ENCODE measurements around the gene RBPJ. TPM values are rescaled to one million over a fixed set of nuclear protein-coding genes. Genes with fewer than 3 reads are reported as not detected.

Gene RBPJ
- total RNA-seq, 2 experiments from 2014 or later = 64.1 to 72.3 TPM

DNA sequence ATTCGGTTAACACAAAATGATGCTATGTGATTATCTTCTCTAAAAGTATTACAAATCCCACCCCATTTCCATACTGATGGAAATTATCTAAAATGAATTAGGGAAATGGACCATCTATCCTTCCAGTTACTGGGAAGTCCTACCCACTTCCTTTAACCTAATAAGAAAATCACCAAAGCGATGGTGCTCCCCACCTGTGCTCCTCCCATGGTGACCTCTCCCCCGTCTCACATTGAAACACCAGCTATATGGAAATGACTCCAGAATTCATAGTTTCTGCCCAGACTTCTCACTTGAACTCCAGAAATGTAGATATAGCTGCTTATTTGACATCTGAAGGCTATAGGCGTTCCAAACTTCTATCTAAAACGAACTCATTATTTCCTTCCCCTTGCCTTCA lies 121.0 kb downstream of the RBPJ start:
- no peak overlapping the region for H3K27ac ChIP-seq (ENCODE audit: low read depth in 1 of 2, low read length in 2 of 2)
- ChIA-PET POLR2A (no interaction called here), CTCF (no interaction called here)
- no peak overlapping the region for H3K4me3 ChIP-seq (ENCODE audit: low read length)
- H3K27me3 ChIP-seq (ENCODE audit: control insufficient read depth in 1 of 2, insufficient read depth in 2 of 2, low read length in 2 of 2) = no peaks in the 10 kb centered on the region
- no peak for DNase-seq
- Mint-ChIP-seq H3K36me3 (ENCODE audit: low read depth) (peaks cover 15% of the 10 kb centered on the region), H3K9me3 (peaks cover 3% of the 10 kb centered on the region), H3K27ac (no peak overlapping the region), H3K4me1 (ENCODE audit: low read depth) (no peaks in the 10 kb centered on the region), H3K27me3 (no peaks in the 10 kb centered on the region), H3K4me3 (no peak overlapping the region)
- H3K36me3 ChIP-seq (ENCODE audit: insufficient read depth, low read length) = no peaks in the 10 kb centered on the region
- TF ChIP-seq, protein P1, sequence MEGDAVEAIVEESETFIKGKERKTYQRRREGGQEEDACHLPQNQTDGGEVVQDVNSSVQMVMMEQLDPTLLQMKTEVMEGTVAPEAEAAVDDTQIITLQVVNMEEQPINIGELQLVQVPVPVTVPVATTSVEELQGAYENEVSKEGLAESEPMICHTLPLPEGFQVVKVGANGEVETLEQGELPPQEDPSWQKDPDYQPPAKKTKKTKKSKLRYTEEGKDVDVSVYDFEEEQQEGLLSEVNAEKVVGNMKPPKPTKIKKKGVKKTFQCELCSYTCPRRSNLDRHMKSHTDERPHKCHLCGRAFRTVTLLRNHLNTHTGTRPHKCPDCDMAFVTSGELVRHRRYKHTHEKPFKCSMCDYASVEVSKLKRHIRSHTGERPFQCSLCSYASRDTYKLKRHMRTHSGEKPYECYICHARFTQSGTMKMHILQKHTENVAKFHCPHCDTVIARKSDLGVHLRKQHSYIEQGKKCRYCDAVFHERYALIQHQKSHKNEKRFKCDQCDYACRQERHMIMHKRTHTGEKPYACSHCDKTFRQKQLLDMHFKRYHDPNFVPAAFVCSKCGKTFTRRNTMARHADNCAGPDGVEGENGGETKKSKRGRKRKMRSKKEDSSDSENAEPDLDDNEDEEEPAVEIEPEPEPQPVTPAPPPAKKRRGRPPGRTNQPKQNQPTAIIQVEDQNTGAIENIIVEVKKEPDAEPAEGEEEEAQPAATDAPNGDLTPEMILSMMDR (IDR thresholded peaks at IDR 0.05) = no peak
- peaks cover 0 to 4% of the 10 kb centered on the region in 2 experiments for H3K9me3 ChIP-seq (ENCODE audit: control insufficient read depth in 1 of 2, insufficient read depth in 1 of 2, low read length in 2 of 2)
- ATAC-seq (ENCODE audit: poor library complexity) = no peak
- intact Hi-C loops (cut with DNase I, micrococcal nuclease) = no loop called here
- H3K4me1 ChIP-seq (ENCODE audit: insufficient read depth, low read length) = no peaks in the 10 kb centered on the region

DNA sequence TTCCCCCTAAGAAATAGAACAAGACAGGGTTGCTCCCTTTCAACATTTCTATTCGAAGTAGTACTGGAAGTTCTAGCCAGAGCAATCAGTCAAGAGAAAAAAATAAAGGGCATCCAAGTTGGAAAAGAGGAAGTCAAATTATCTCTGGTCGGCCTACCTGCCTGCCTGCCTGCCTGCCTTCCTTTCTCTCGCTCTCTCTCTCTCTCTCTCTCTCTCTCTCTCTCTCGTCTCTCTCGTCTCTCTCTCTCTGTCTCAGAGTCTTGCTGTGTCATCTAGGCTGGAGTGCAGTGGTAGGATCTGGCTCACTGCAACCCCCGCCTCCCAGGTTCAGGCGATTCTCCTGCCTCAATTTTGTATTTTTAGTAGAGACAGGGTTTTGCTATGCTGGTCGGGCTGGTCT lies 126.6 kb downstream of the RBPJ start:
- TF ChIP-seq, protein P1 (IDR thresholded peaks at IDR 0.05) = no peak
- Histone ChIP-seq H3K36me3 (ENCODE audit: insufficient read depth, low read length) (no peaks in the 10 kb centered on the region), H3K4me3 (ENCODE audit: low read length) (no peak overlapping the region), H3K4me1 (ENCODE audit: insufficient read depth, low read length) (no peaks in the 10 kb centered on the region), H3K27ac (ENCODE audit: low read depth in 1 of 2, low read length in 2 of 2) (no peak overlapping the region), H3K27me3 (ENCODE audit: control insufficient read depth in 1 of 2, insufficient read depth in 2 of 2, low read length in 2 of 2) (no peaks in the 10 kb centered on the region), H3K9me3 (ENCODE audit: control insufficient read depth in 1 of 2, insufficient read depth in 1 of 2, low read length in 2 of 2) (peaks cover 0 to 4% of the 10 kb centered on the region in 2 experiments)
- DNase-seq (no peak), ATAC-seq (ENCODE audit: poor library complexity) (no peak)
- H3K4me1 Mint-ChIP-seq (ENCODE audit: low read depth) = no peaks in the 10 kb centered on the region
- no peak overlapping the region for H3K4me3 Mint-ChIP-seq
- intact Hi-C loops (cut with DNase I, micrococcal nuclease) = no loop called here
- no peaks in the 10 kb centered on the region for H3K36me3 Mint-ChIP-seq (ENCODE audit: low read depth)
- peaks cover 3% of the 10 kb centered on the region for H3K9me3 Mint-ChIP-seq
- POLR2A ChIA-PET = no interaction called here
- H3K27me3 Mint-ChIP-seq = peaks cover 5% of the 10 kb centered on the region
- no peak overlapping the region for H3K27ac Mint-ChIP-seq
- CTCF ChIA-PET = no interaction called here

- Mint-ChIP-seq H3K27me3 (peaks cover 5% of the 10 kb centered on the region), H3K4me1 (ENCODE audit: low read depth) (no peaks in the 10 kb centered on the region), H3K27ac (no peak overlapping the region), H3K9me3 (peaks cover 5% of the 10 kb centered on the region), H3K36me3 (ENCODE audit: low read depth) (no peaks in the 10 kb centered on the region), H3K4me3 (no peak overlapping the region)
- Histone ChIP-seq H3K4me3 (ENCODE audit: low read length) (no peak overlapping the region), H3K9me3 (ENCODE audit: control insufficient read depth in 1 of 2, insufficient read depth in 1 of 2, low read length in 2 of 2) (peaks cover 6 to 10% of the 10 kb centered on the region in 2 experiments), H3K4me1 (ENCODE audit: insufficient read depth, low read length) (no peaks in the 10 kb centered on the region), H3K27ac (ENCODE audit: low read depth in 1 of 2, low read length in 2 of 2) (no peak overlapping the region), H3K36me3 (ENCODE audit: insufficient read depth, low read length) (no peaks in the 10 kb centered on the region), H3K27me3 (ENCODE audit: control insufficient read depth in 1 of 2, insufficient read depth in 2 of 2, low read length in 2 of 2) (no peaks in the 10 kb centered on the region)
- intact Hi-C loops (cut with DNase I, micrococcal nuclease) = loop anchor here in 1 of 2 experiments (10.0 kb wide), 1 partner anchor 134 kb away; the partner anchor contains the start of gene TBC1D19
- TF ChIP-seq, protein P1 (IDR thresholded peaks at IDR 0.05) = no peak
- DNase-seq (no peak), ATAC-seq (ENCODE audit: poor library complexity) (no peak)
- ChIA-PET POLR2A (no interaction called here), CTCF (no interaction called here)
Measured at GRCh38 chr4:26450418-26450817, 129.6 kb downstream of the RBPJ start.
